Hepatocyte (in vitro differentiated cells): Measurements from ENCODE around the gene VSIR. TPM values are rescaled to one million over a fixed set of nuclear protein-coding genes. Genes with fewer than 3 reads are reported as not detected.

Experiments used
- DNase-seq: peaks from one replicate; pipeline ENCODE4 v3.0.0-alpha.2; 2016; ENCODE audit warnings: low spot score
- H2AFZ ChIP-seq: fragments of 200-600 bp; sonication (generic); 2 replicates; pipeline ENCODE4 v1.6.0; 2016; ENCODE audit warnings: antibody characterized with exemption, mild to moderate bottlenecking
- H3K27ac ChIP-seq: fragments of 200-600 bp; sonication (generic); 2 replicates; pipeline ENCODE4 v1.5.1; 2016; ENCODE audit warnings: mild to moderate bottlenecking
- H3K27me3 ChIP-seq: fragments of 200-600 bp; sonication (generic); 2 replicates; pipeline ENCODE4 v1.6.1; 2016
- H3K36me3 ChIP-seq: fragments of 200-600 bp; sonication (generic); replicated peaks from 2 replicates; pipeline ENCODE4 v1.5.1; 2016; ENCODE audit warnings: low read depth; ENCODE audit not compliant: insufficient read depth
- H3K4me1 ChIP-seq: fragments of 200-600 bp; sonication (generic); 2 replicates; pipeline ENCODE4 v1.5.1; 2016; ENCODE audit warnings: mild to moderate bottlenecking, moderate library complexity; ENCODE audit not compliant: insufficient read depth
- H3K4me2 ChIP-seq: fragments of 200-600 bp; sonication (generic); 2 replicates; pipeline ENCODE4 v1.6.0; 2016
- H3K4me3 ChIP-seq: fragments of 200-600 bp; sonication (generic); 2 replicates; pipeline ENCODE4 v1.5.1; 2016; ENCODE audit warnings: mild to moderate bottlenecking
- H3K79me2 ChIP-seq: fragments of 200-600 bp; sonication (generic); 2 replicates; pipeline ENCODE4 v1.6.0; 2017; ENCODE audit warnings: mild to moderate bottlenecking
- H3K9me2 ChIP-seq: fragments of 200-600 bp; sonication (generic); replicated peaks from 2 replicates; pipeline ENCODE4 v1.6.0; 2017; ENCODE audit warnings: mild to moderate bottlenecking; ENCODE audit not compliant: insufficient read depth
- H3K9me3 ChIP-seq: fragments of 200-600 bp; sonication (generic); 2 replicates; pipeline ENCODE4 v1.5.1; 2016; ENCODE audit warnings: low read depth, mild to moderate bottlenecking
- H4K20me1 ChIP-seq: fragments of 200-600 bp; sonication (generic); 2 replicates; pipeline ENCODE4 v1.6.0; 2016; ENCODE audit warnings: mild to moderate bottlenecking; ENCODE audit not compliant: insufficient read depth, poor library complexity, severe bottlenecking
- CTCF ChIP-seq: fragments of 200-600 bp; sonication (generic); IDR thresholded peaks from 2 replicates; pipeline ENCODE4 v1.5.1; 2016; ENCODE audit warnings: antibody characterized with exemption, mild to moderate bottlenecking; ENCODE audit not compliant: poor library complexity
- EZH2 ChIP-seq: fragments of 200-600 bp; sonication (generic); IDR thresholded peaks from 2 replicates; pipeline ENCODE4 v1.6.1; 2016; ENCODE audit warnings: antibody characterized with exemption, mild to moderate bottlenecking, borderline replicate concordance
- EZH2phosphoT487 ChIP-seq: fragments of 200-600 bp; sonication (generic); IDR thresholded peaks from one replicate; pipeline ENCODE4 v1.6.1; 2018; ENCODE audit warnings: antibody characterized with exemption, mild to moderate bottlenecking, low read depth, moderate library complexity; ENCODE audit not compliant: unreplicated experiment, severe bottlenecking
- WGBS: methylation state at CpG from one replicate; pipeline ENCODE4 v1.1.6; 2016; ENCODE audit warnings: low lambda C conversion rate; ENCODE audit errors: missing lambda C conversion rate; 5-methylcytosine and 5-hydroxymethylcytosine counted together
- polyA plus RNA-seq: library from polyadenylated mRNA; unstranded; fragments of >200 nt; fragmentation: Nextera tagmentation; extraction: Ambion mirVana; gene quantifications from 2 replicates; pipeline ENCODE4 v1.2.1, GENCODE V29; 2016
- total RNA-seq: library from RNA; depleted of rRNA; stranded (reverse); fragments of >200 nt; gene quantifications from 2 replicates; pipeline ENCODE4 v1.2.3, GENCODE V29; 2014

Gene VSIR
- total and polyA plus RNA-seq, 2 experiments from 2014 or later: 13.6 to 45.5 TPM

- no peak for DNase-seq
- 92% methylated on average over 14 of the region's 14 CpGs for WGBS
- H3K9me3 ChIP-seq: no peaks in the 10 kb centered on the region
- H3K4me3 ChIP-seq: no peak overlapping the region
- no peaks in the 10 kb centered on the region for H4K20me1 ChIP-seq
- H3K79me2 ChIP-seq: no peaks in the 10 kb centered on the region
- H3K36me3 ChIP-seq: no peaks in the 10 kb centered on the region
- H3K27ac ChIP-seq: no peak overlapping the region
- TF ChIP-seq EZH2 (no peak), CTCF (no peak), EZH2phosphoT487 (no peak)
- no peaks in the 10 kb centered on the region for H3K9me2 ChIP-seq
- no peaks in the 10 kb centered on the region for H3K27me3 ChIP-seq
- H2AFZ ChIP-seq: no peak overlapping the region
- H3K4me2 ChIP-seq: no peak overlapping the region
- peaks cover 29% of the 10 kb centered on the region for H3K4me1 ChIP-seq
These were observed 21.6 kb downstream of the VSIR start for GRCh38 chr10:71751515-71752224.

- no peak overlapping the region for H3K27ac ChIP-seq
- TF ChIP-seq CTCF: no peak
- TF ChIP-seq EZH2: no peak
- no peak for TF ChIP-seq EZH2phosphoT487
- H3K36me3 ChIP-seq: no peaks in the 10 kb centered on the region
These were observed 22.3 kb downstream of the VSIR start for GRCh38 chr10:71750986-71751385.

GRCh38 chr10:71750124-71750841 lies 23.0 kb downstream of the VSIR start:
- TF ChIP-seq EZH2 (no peak), EZH2phosphoT487 (no peak), CTCF (no peak)
- WGBS: 95% methylated on average over 15 of the region's 15 CpGs
- peaks cover 36% of the 10 kb centered on the region for H3K4me1 ChIP-seq

More at GRCh38 chr10:71750986-71751385, 22.3 kb downstream of the VSIR start:
- H3K9me2 ChIP-seq: no peaks in the 10 kb centered on the region
- DNase-seq: no peak
- H3K4me2 ChIP-seq: no peak overlapping the region
- no peaks in the 10 kb centered on the region for H4K20me1 ChIP-seq
- 80% methylated on average over 3 of the region's 5 CpGs for WGBS
- H3K27me3 ChIP-seq: no peaks in the 10 kb centered on the region
- H3K4me1 ChIP-seq: peaks cover 36% of the 10 kb centered on the region
- H3K9me3 ChIP-seq: no peaks in the 10 kb centered on the region
- H2AFZ ChIP-seq: no peak overlapping the region
- H3K79me2 ChIP-seq: no peaks in the 10 kb centered on the region
- H3K4me3 ChIP-seq: no peak overlapping the region

More at GRCh38 chr10:71750124-71750841, 23.0 kb downstream of the VSIR start:
- Histone ChIP-seq H3K9me3 (no peaks in the 10 kb centered on the region), H3K4me2 (no peak overlapping the region), H3K36me3 (no peaks in the 10 kb centered on the region), H3K4me3 (no peak overlapping the region), H3K9me2 (no peaks in the 10 kb centered on the region), H3K27ac (no peak overlapping the region), H3K79me2 (no peaks in the 10 kb centered on the region), H4K20me1 (no peaks in the 10 kb centered on the region), H3K27me3 (no peaks in the 10 kb centered on the region), H2AFZ (no peak overlapping the region)
- no peak for DNase-seq
